Spleen (tissue), 7 donors: ENCODE data around the gene IGSF9B.

Experiments
- POLR2AphosphoS5 ChIP-seq, 3 donors: sonication (generic); formaldehyde crosslinking; IDR thresholded peaks; one replicate each; pipeline ENCODE4 v1.5.1; 2017; ENCODE audit warnings: antibody characterized with exemption in 3 of 3
- TF ChIP-seq, protein P1 (sequence below), 11 experiments: fragments of 200-600 bp in 7 of 11; fragments of 450-650 bp in 4 of 11; sonication (generic) in 4 of 11; IDR thresholded peaks in 8 of 11; conservative IDR thresholded peaks in 3 of 11; 1 replicate in 7 of 11; 2 replicates in 4 of 11; pipeline versions ENCODE4 v1.4.0 to v1.8.0; 2016 to 2021; ENCODE audit warnings: antibody characterized with exemption in 11 of 11, inconsistent platforms in 4 of 11, mild to moderate bottlenecking in 1 of 11
- donor health status: DM: no; HTN: no; CAD: no; lungs with moderate emphysema.
- donor health status: DM: no; HTN: no; CAD: no.
- donor health status: DM: no; HTN: no; CAD: no.

DNA sequence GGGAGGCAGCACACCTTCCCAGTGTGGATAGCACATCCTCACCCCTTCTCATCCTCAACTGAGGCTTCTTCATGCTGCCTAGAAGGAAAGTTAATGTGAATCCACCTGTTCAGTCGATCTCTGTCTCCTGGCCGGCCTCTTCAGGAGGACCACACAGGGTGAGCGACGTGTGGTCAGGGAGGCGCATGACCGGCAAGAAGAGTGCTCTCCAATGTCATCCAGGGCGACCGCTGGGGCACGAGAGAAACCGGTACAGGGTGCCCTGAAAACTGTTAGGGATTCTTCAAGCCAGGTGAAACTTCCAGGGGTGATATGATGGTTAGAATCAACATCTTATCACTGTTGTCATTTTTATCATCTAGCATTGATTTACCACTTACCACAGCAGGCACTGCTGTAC, 43.0 kb downstream of the IGSF9B start:
- TF ChIP-seq, protein P1, sequence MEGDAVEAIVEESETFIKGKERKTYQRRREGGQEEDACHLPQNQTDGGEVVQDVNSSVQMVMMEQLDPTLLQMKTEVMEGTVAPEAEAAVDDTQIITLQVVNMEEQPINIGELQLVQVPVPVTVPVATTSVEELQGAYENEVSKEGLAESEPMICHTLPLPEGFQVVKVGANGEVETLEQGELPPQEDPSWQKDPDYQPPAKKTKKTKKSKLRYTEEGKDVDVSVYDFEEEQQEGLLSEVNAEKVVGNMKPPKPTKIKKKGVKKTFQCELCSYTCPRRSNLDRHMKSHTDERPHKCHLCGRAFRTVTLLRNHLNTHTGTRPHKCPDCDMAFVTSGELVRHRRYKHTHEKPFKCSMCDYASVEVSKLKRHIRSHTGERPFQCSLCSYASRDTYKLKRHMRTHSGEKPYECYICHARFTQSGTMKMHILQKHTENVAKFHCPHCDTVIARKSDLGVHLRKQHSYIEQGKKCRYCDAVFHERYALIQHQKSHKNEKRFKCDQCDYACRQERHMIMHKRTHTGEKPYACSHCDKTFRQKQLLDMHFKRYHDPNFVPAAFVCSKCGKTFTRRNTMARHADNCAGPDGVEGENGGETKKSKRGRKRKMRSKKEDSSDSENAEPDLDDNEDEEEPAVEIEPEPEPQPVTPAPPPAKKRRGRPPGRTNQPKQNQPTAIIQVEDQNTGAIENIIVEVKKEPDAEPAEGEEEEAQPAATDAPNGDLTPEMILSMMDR (IDR thresholded peaks at IDR 0.05 in 8 of 11, conservative IDR thresholded peaks at IDR 0.05 in 3 of 11), result no peak
- no peak for TF ChIP-seq POLR2AphosphoS5 (IDR thresholded peaks at IDR 0.05)
